Ovary (tissue), 9 donors: ENCODE results near the gene LCK. TPM values are rescaled to one million over a fixed set of nuclear protein-coding genes. Genes with fewer than 3 reads are reported as not detected.

Experiments
- DNase-seq, 5 donors: peaks; one replicate each; pipeline ENCODE4 v3.0.0-alpha.2; 2019 to 2020
- H3K27ac ChIP-seq, 2 donors: fragments of 200-600 bp; one replicate each; pipeline versions ENCODE4 v1.5.1 to v1.8.0; 2019 to 2022
- H3K27me3 ChIP-seq: fragments of 200-600 bp; one replicate; pipeline ENCODE4 v1.8.0; 2022
- H3K36me3 ChIP-seq: fragments of 200-600 bp; sonication (generic); one replicate; pipeline ENCODE4 v1.5.1; 2019
- H3K4me1 ChIP-seq: one replicate; pipeline ENCODE4 v1.8.1; 2013; ENCODE audit warnings: mild to moderate bottlenecking, moderate library complexity; ENCODE audit not compliant: insufficient read depth
- H3K4me3 ChIP-seq: fragments of 200-600 bp; sonication (generic); one replicate; pipeline ENCODE4 v1.5.1; 2017
- H3K9me3 ChIP-seq, 2 donors: fragments of 200-600 bp in 1 of 2; sonication (generic) in 1 of 2; one replicate each; pipeline versions ENCODE4 v1.5.1 to v1.8.1; 2013 to 2019; ENCODE audit warnings: mild to moderate bottlenecking in 1 of 2, moderate library complexity in 1 of 2
- EP300 ChIP-seq: sonication (generic); formaldehyde crosslinking; IDR thresholded peaks from one replicate; pipeline ENCODE4 v1.6.1; 2017; ENCODE audit warnings: antibody characterized with exemption
- POLR2A ChIP-seq: fragments of 450-650 bp; IDR thresholded peaks from one replicate; pipeline ENCODE4 v1.6.1; 2017; ENCODE audit warnings: antibody characterized with exemption, mild to moderate bottlenecking, moderate library complexity
- WGBS, 3 donors: extraction: QIAGEN DNeasy Blood & Tissue Kit in 1 of 3; methylation state at CpG; one replicate each; pipeline versions ENCODE4 v1.1.5 to v1.1.7; 2013 to 2017; 5-methylcytosine and 5-hydroxymethylcytosine counted together
- intact Hi-C, 4 donors: fragments of 100-400 bp; cut with DNase I; formaldehyde crosslinking; loops; one replicate each; pipeline versions ENCODE4 v1.11.0 to v1.15.1; 2022 to 2023
- polyA plus RNA-seq, 2 donors: library from polyadenylated mRNA; stranded (reverse); fragments of 200-250 nt in 1 of 2; fragments of 350-450 nt in 1 of 2; fragmentation: Illumina TruSeq in 1 of 2; extraction: RNeasy Lipid Tissue Mini Kit (QIAGEN cat#74804) in 1 of 2; gene quantifications; one replicate each; pipeline ENCODE4 v1.2.3, GENCODE V29; 2013 to 2014
- total RNA-seq, 7 donors: library from RNA; depleted of rRNA in 2 of 7; stranded (reverse); fragments of >200 nt in 2 of 7; fragmentation: NEBNext Ultra II Directional in 3 of 7; extraction: Animal tissue kit (Norgen Biotek cat#: 25700) in 3 of 7; gene quantifications; one replicate each; pipeline versions ENCODE4 v1.1.0 to v1.2.4, GENCODE V29; 2016 to 2023
- TF ChIP-seq, protein P1 (sequence below), 3 donors: fragments of 450-650 bp in 2 of 3; fragments of 200-600 bp in 1 of 3; IDR thresholded peaks; one replicate each; pipeline versions ENCODE4 v1.5.1 to v1.8.0; 2016 to 2022; ENCODE audit warnings: antibody characterized with exemption in 3 of 3, mild to moderate bottlenecking in 1 of 3
- donor health status: DM: no; HTN: no; CAD: no; lungs with moderate emphysema.
- donor health status: DM: no; HTN: no; CAD: no.
- donor health status: Bipolar disorder and iron deficiency.
- donor health status: DM: yes; HTN: yes; CAD: no.
- donor health status: DM: no; HTN: no; CAD: no.
- donor health status: DM: yes; HTN: yes; CAD: no.

LCK gene
- total and polyA plus RNA-seq, 9 donors = 0.35 to 2.8 (median 0.92) TPM

DNA sequence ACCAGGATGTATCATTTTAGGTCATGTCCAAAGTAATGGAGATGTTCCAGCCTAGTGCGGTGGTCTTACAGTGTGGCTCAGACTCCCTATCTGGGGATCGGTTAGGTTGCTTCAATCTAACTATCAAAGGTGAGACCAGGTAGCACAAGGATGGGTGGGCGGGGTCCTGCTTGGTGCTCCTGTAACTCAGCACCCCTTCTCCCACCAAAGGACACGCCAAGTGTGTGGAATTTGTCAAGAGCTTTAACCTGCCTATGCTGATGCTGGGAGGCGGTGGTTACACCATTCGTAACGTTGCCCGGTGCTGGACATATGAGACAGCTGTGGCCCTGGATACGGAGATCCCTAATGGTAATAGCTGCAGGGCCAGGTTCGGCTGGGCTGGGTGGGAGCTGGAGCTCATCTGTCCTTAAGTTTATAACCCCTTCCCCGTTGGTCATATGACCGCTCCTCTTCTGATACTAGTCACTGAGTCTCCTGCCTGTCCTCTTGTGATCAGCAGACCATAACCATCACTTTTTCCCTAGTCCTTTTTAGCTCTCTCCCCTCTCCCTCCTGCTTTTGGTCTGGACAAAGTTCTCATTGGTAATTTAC lies 79.6 kb downstream of the LCK start:
- Histone ChIP-seq H3K9me3 (no peaks in the 10 kb centered on the region), H3K4me3 (no peak overlapping the region), H3K27me3 (no peaks in the 10 kb centered on the region), H3K36me3 (no peaks in the 10 kb centered on the region), H3K27ac (no peak overlapping the region), H3K4me1 (no peaks in the 10 kb centered on the region)
- no peak for TF ChIP-seq POLR2A
- no peak for TF ChIP-seq EP300
- TF ChIP-seq, protein P1, sequence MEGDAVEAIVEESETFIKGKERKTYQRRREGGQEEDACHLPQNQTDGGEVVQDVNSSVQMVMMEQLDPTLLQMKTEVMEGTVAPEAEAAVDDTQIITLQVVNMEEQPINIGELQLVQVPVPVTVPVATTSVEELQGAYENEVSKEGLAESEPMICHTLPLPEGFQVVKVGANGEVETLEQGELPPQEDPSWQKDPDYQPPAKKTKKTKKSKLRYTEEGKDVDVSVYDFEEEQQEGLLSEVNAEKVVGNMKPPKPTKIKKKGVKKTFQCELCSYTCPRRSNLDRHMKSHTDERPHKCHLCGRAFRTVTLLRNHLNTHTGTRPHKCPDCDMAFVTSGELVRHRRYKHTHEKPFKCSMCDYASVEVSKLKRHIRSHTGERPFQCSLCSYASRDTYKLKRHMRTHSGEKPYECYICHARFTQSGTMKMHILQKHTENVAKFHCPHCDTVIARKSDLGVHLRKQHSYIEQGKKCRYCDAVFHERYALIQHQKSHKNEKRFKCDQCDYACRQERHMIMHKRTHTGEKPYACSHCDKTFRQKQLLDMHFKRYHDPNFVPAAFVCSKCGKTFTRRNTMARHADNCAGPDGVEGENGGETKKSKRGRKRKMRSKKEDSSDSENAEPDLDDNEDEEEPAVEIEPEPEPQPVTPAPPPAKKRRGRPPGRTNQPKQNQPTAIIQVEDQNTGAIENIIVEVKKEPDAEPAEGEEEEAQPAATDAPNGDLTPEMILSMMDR (IDR thresholded peaks at IDR 0.05) = no peak
- intact Hi-C loops = no loop called here
- WGBS, 3 donors = 79 to 82% (median 81%) methylated on average over 12 of the region's 12 CpGs
- no peak for DNase-seq

DNA sequence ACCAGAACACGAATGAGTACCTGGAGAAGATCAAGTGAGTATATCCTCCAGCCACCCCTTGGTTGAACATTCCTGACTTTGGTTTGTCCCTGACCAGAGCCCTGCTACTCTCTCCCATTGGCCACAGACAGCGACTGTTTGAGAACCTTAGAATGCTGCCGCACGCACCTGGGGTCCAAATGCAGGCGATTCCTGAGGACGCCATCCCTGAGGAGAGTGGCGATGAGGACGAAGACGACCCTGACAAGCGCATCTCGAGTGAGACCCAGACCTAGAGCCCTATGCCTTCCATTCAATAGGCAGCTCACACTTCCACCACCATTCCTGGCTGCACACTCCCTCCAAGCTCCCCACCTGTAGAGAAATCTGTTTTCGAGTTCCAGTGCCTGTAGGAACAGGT lies 80.5 kb downstream of the LCK start:
- WGBS, 3 donors = 79 to 85% (median 82%) methylated on average over 12 of the region's 12 CpGs
- Histone ChIP-seq H3K4me3 (no peak overlapping the region), H3K4me1 (no peaks in the 10 kb centered on the region), H3K9me3 (no peaks in the 10 kb centered on the region), H3K36me3 (no peaks in the 10 kb centered on the region), H3K27ac (no peak overlapping the region), H3K27me3 (no peaks in the 10 kb centered on the region)
- intact Hi-C loops = no loop called here
- TF ChIP-seq, protein P1 (IDR thresholded peaks at IDR 0.05) = no peak
- no peak for TF ChIP-seq EP300
- no peak for TF ChIP-seq POLR2A
- no peak for DNase-seq

DNA sequence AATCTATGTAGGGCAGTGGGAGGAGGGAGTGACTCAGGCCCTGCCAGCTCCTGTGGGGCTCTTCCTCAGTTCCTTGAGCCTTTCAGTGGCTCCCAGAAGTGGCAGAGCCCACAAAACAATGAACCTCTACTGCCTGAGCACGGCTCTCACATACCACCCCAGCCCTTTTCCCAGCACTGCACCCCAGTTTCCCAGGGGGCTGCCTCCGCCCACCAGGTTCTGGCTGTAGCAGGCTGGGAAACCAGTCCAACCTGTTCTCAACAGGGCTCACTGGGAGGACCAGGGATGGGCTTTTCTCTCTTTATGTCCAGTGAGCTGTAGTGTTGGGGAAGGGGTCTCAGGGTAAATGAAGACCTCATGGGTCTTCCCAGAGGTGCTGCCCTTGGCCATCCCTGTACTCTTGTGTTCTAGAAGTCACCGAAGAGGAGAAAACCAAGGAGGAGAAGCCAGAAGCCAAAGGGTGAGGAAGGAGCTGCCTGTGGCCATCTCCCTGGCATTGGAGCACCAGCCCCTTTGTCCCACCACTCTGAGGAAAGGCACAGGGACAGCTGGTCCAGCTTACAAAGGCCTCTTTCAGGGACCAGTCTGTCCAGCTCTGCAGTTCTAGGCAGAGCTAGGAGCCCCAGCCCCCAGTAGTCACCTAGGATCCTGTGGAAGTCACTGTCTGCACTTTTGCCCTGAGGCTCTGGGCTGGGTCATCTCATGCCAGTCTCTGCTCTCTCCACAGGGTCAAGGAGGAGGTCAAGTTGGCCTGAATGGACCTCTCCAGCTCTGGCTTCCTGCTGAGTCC lies 81.4 kb downstream of the LCK start:
- intact Hi-C loops = no loop called here
- Histone ChIP-seq H3K4me1 (peaks cover 3% of the 10 kb centered on the region), H3K9me3 (no peaks in the 10 kb centered on the region), H3K36me3 (no peaks in the 10 kb centered on the region), H3K27me3 (no peaks in the 10 kb centered on the region), H3K4me3 (no peak overlapping the region), H3K27ac (no peak overlapping the region)
- 72 to 80% (median 76%) methylated on average over 3 of the region's 3 CpGs for WGBS, 3 donors
- TF ChIP-seq, protein P1 (IDR thresholded peaks at IDR 0.05) = no peak
- TF ChIP-seq POLR2A (no peak), EP300 (no peak)
- no peak for DNase-seq

DNA sequence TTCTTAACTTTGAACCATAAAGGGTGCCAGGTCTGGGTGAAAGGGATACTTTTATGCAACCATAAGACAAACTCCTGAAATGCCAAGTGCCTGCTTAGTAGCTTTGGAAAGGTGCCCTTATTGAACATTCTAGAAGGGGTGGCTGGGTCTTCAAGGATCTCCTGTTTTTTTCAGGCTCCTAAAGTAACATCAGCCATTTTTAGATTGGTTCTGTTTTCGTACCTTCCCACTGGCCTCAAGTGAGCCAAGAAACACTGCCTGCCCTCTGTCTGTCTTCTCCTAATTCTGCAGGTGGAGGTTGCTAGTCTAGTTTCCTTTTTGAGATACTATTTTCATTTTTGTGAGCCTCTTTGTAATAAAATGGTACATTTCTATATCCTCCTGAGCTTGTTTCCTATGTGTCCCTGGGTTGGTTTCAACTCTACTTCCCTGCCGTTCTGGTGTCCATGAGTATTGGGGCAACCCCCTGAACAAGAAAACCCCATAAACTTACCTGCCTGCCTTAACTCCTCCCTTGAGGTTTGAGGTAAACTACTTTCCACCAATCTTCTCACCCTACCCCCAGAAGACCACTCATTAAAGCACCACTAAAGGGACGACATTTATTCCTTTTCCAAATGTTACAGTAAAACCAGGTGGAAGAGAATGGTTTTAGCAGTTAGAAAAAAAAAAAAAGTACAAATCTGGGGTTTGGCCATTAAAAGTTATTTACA lies 82.3 kb downstream of the LCK start:
- TF ChIP-seq, protein P1 (IDR thresholded peaks at IDR 0.05) = no peak
- TF ChIP-seq POLR2A (no peak), EP300 (no peak)
- intact Hi-C loops = no loop called here
- Histone ChIP-seq H3K4me3 (no peak overlapping the region), H3K36me3 (no peaks in the 10 kb centered on the region), H3K27ac (no peak overlapping the region), H3K4me1 (peaks cover 3% of the 10 kb centered on the region), H3K9me3 (no peaks in the 10 kb centered on the region), H3K27me3 (no peaks in the 10 kb centered on the region)
- WGBS, 3 donors = 47 to 66% (median 50%) methylated on average over 3 of the region's 3 CpGs
- DNase-seq = no peak
